Stomach (tissue), 9 donors: ENCODE data around the gene CSNK1G1. TPM values are rescaled to one million over a fixed set of nuclear protein-coding genes. Genes with fewer than 3 reads are reported as not detected.
A peak's percentile ranks its signal among the peaks of the same experiment; 100 is the strongest.

Experiments
- DNase-seq, 2 donors: peaks; one replicate each; pipeline versions ENCODE4 v3.0.0 to v3.0.0-alpha.2; 2013 to 2019
- H3K27ac ChIP-seq, 5 donors: fragments of 200-600 bp in 4 of 5; sonication (generic) in 4 of 5; one replicate each; pipeline ENCODE4 v1.5.1; 2013 to 2019; ENCODE audit warnings: mild to moderate bottlenecking in 1 of 5, moderate library complexity in 1 of 5
- H3K27me3 ChIP-seq, 3 donors: fragments of 200-600 bp; sonication (generic); one replicate each; pipeline ENCODE4 v1.5.1; 2017 to 2019; ENCODE audit warnings: mixed run types in 1 of 3
- H3K36me3 ChIP-seq, 4 donors: fragments of 200-600 bp; sonication (generic); 1 replicate in 3 of 4; 2 replicates in 1 of 4; pipeline ENCODE4 v1.5.1; 2016 to 2019
- H3K4me1 ChIP-seq, 4 donors: fragments of 200-600 bp; sonication (generic); one replicate each; pipeline ENCODE4 v1.5.1; 2016 to 2019
- H3K4me3 ChIP-seq, 4 donors: fragments of 200-600 bp; sonication (generic) in 3 of 4; one replicate each; pipeline ENCODE4 v1.5.1; 2016 to 2019; ENCODE audit warnings: mild to moderate bottlenecking in 1 of 4
- H3K9me3 ChIP-seq, 4 donors: fragments of 200-600 bp; sonication (generic); one replicate each; pipeline ENCODE4 v1.5.1; 2016 to 2019
- EP300 ChIP-seq: sonication (generic); formaldehyde crosslinking; IDR thresholded peaks from one replicate; pipeline ENCODE4 v1.6.1; 2017; ENCODE audit warnings: antibody characterized with exemption
- POLR2A ChIP-seq, 4 donors: fragments of 450-650 bp; IDR thresholded peaks; one replicate each; pipeline ENCODE4 v1.6.1; 2016; ENCODE audit warnings: antibody characterized with exemption in 4 of 4, control low read depth in 2 of 4, mild to moderate bottlenecking in 1 of 4, moderate library complexity in 1 of 4
- POLR2AphosphoS5 ChIP-seq, 3 donors: sonication (generic); formaldehyde crosslinking; IDR thresholded peaks; one replicate each; pipeline ENCODE4 v1.6.1; 2016; ENCODE audit warnings: antibody characterized with exemption in 3 of 3
- WGBS, 5 donors: extraction: QIAGEN DNeasy Blood & Tissue Kit in 3 of 5; methylation state at CpG; one replicate each; pipeline versions ENCODE4 v1.1.5 to v1.1.7; 2013 to 2018; 5-methylcytosine and 5-hydroxymethylcytosine counted together
- intact Hi-C: fragments of 100-400 bp; cut with DNase I; formaldehyde crosslinking; loops from one replicate; pipeline ENCODE4 v1.15.1; 2023; ENCODE audit warnings: low total_unique reads
- polyA plus RNA-seq, 3 donors: library from polyadenylated mRNA; stranded (reverse); fragments of 200-250 nt; gene quantifications; one replicate each; pipeline ENCODE4 v1.2.3, GENCODE V29; 2013
- total RNA-seq, 5 donors: library from RNA; depleted of rRNA; stranded (reverse); fragments of >200 nt; gene quantifications; one replicate each; pipeline versions ENCODE4 v1.1.0 to v1.2.3, GENCODE V29; 2014 to 2016
- TF ChIP-seq, protein P1 (sequence below), 7 experiments: fragments of 450-650 bp in 4 of 7; fragments of 200-600 bp in 3 of 7; sonication (generic) in 3 of 7; IDR thresholded peaks; one replicate each; pipeline ENCODE4 v1.5.1; 2016 to 2019; ENCODE audit warnings: antibody characterized with exemption in 7 of 7, control low read depth in 2 of 7, mild to moderate bottlenecking in 1 of 7
- donor health status: healthy with polysubstance abuse.
- donor health status: Bipolar disorder and iron deficiency.
- donor health status: healthy.

CSNK1G1 gene
- total and polyA plus RNA-seq, 8 donors: 2.4 to 63.1 (median 5.4) TPM

DNA sequence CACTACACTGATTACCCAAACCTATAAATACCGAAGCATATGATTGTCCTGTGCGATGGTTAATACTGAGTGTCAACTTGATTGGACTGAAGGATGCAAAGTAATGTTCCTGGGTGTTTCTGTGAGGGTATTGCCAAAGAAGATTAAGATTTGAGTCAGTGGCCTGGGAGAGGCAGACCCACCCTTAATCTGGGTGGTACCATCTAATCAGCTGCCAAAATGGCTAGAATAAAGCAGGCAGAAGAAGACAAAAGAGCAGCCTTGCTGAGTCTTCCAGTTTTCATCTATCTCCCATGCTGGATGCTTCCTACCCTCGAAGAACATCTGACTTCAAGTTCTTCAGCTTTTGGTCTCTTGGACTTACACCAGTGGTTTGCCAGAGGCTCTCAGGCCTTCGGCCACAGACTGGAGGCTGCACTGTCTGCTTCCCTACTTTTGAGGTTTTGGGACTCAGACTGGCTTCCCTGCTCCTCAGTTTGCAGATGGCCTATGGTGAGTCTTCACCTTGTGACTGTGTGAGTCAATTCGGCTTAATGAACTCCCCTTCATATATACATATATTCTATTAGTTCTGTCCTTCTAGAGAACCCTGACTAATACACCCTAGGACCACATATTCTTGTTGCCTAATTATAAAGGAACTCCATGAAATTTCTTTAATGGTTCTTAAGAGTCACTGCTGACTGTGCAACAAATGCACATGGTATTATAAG, 31.7 kb downstream of the CSNK1G1 start:
- 83 to 99% (median 98%) methylated on average over 5 of the region's 5 CpGs for WGBS, 5 donors
- intact Hi-C loops: no loop called here
- no peak overlapping the region for H3K27ac ChIP-seq
- no peaks in the 10 kb centered on the region for H3K36me3 ChIP-seq
- TF ChIP-seq POLR2A (IDR thresholded peaks at IDR 0.05): no peak
- TF ChIP-seq, protein P1, sequence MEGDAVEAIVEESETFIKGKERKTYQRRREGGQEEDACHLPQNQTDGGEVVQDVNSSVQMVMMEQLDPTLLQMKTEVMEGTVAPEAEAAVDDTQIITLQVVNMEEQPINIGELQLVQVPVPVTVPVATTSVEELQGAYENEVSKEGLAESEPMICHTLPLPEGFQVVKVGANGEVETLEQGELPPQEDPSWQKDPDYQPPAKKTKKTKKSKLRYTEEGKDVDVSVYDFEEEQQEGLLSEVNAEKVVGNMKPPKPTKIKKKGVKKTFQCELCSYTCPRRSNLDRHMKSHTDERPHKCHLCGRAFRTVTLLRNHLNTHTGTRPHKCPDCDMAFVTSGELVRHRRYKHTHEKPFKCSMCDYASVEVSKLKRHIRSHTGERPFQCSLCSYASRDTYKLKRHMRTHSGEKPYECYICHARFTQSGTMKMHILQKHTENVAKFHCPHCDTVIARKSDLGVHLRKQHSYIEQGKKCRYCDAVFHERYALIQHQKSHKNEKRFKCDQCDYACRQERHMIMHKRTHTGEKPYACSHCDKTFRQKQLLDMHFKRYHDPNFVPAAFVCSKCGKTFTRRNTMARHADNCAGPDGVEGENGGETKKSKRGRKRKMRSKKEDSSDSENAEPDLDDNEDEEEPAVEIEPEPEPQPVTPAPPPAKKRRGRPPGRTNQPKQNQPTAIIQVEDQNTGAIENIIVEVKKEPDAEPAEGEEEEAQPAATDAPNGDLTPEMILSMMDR (IDR thresholded peaks at IDR 0.05): no peak
- TF ChIP-seq EP300: no peak
- TF ChIP-seq POLR2AphosphoS5 (IDR thresholded peaks at IDR 0.05): no peak
- no peaks in the 10 kb centered on the region for H3K27me3 ChIP-seq
- no peaks in the 10 kb centered on the region for H3K4me1 ChIP-seq
- no peak for DNase-seq
- no peaks in the 10 kb centered on the region for H3K9me3 ChIP-seq
- H3K4me3 ChIP-seq: no peak overlapping the region

DNA sequence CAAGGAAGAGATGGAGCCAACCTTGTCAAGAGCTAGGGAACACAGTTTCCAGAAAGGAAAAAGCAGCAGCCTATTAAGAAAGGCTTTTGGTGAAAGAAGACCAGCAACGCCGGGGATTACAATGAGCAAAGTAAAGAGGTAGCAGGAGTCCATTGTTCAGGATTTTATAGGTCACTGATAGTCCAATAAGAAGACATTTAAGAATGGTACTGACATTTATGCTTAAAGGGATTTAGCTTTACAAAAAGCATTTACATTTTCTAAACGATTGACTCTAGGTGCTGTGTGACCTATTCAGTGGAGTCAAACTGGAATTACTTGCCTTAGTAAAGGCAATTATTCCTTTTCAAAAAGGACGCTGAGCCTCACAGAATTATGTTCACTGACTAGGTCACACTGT, 40.8 kb downstream of the CSNK1G1 start:
- H3K36me3 ChIP-seq: no peaks in the 10 kb centered on the region
- TF ChIP-seq POLR2AphosphoS5 (IDR thresholded peaks at IDR 0.05) (no peak), POLR2A (IDR thresholded peaks at IDR 0.05) (no peak), EP300 (no peak)
- TF ChIP-seq, protein P1 (IDR thresholded peaks at IDR 0.05): no peak
- no peaks in the 10 kb centered on the region for H3K9me3 ChIP-seq
- H3K4me1 ChIP-seq: peaks cover 0 to 17% (median 0%) of the 10 kb centered on the region in 4 donors
- no peak for DNase-seq
- H3K27ac ChIP-seq: peak overlapping the region in 1 of 5 donors; percentile 6
- WGBS, 5 donors: 51 to 70% (median 67%) methylated on average over 4 of the region's 4 CpGs
- intact Hi-C loops: no loop called here
- H3K4me3 ChIP-seq: no peak overlapping the region
- no peaks in the 10 kb centered on the region for H3K27me3 ChIP-seq

DNA sequence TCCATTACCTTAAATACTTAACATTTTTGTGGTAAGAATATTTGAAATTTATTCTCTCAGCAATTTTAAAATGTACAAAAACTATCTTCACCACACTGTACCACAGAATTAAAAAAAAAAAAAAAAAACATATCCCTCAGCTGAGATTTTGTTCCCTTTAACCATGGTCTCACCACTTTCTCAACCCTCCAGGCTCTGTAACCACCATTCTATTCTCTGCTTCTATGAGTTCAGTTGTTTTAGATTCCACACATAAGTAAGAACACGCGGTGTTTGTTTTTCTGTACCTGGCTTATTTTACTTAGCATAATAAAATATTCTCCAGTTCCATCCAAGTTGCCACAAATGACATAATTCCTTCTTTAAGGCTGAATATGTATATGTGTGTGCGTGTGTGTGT, 41.5 kb downstream of the CSNK1G1 start:
- no peak for DNase-seq
- Histone ChIP-seq H3K36me3 (no peaks in the 10 kb centered on the region), H3K27ac (no peak overlapping the region), H3K4me3 (no peak overlapping the region), H3K9me3 (no peaks in the 10 kb centered on the region), H3K4me1 (peaks cover 0 to 22% (median 0%) of the 10 kb centered on the region in 4 donors), H3K27me3 (no peaks in the 10 kb centered on the region)
- WGBS, 5 donors: 79 to 94% (median 94%) methylated on average over 3 of the region's 3 CpGs
- intact Hi-C loops: no loop called here
- TF ChIP-seq, protein P1 (IDR thresholded peaks at IDR 0.05): no peak
- TF ChIP-seq EP300: no peak
- no peak for TF ChIP-seq POLR2AphosphoS5 (IDR thresholded peaks at IDR 0.05)
- TF ChIP-seq POLR2A (IDR thresholded peaks at IDR 0.05): no peak

- no peak overlapping the region for H3K4me3 ChIP-seq
- no peak overlapping the region for H3K27ac ChIP-seq
- peaks cover 0 to 22% (median 0%) of the 10 kb centered on the region in 4 donors for H3K4me1 ChIP-seq
- intact Hi-C loops: no loop called here
- H3K9me3 ChIP-seq: no peaks in the 10 kb centered on the region
- TF ChIP-seq POLR2AphosphoS5 (IDR thresholded peaks at IDR 0.05): no peak
- TF ChIP-seq, protein P1 (IDR thresholded peaks at IDR 0.05): no peak
- TF ChIP-seq POLR2A (IDR thresholded peaks at IDR 0.05): no peak
- no peak for TF ChIP-seq EP300
- H3K36me3 ChIP-seq: no peaks in the 10 kb centered on the region
- no peak for DNase-seq
- H3K27me3 ChIP-seq: no peaks in the 10 kb centered on the region
- WGBS, 5 donors: 85 to 93% (median 89%) methylated on average over 6 of the region's 6 CpGs
Observed at GRCh38 chr15:64311566-64311965, 44.4 kb downstream of the CSNK1G1 start.
